Measurements from ENCODE around the gene CAP1. TPM values are rescaled to one million over a fixed set of nuclear protein-coding genes. Genes with fewer than 3 reads are reported as not detected.
"Not testable (repeated sequence)": the region's sequence is repeated elsewhere in the genome, so short reads cannot be mapped to it uniquely, and the experiment has no call there.

The CAP1 gene
- polyA plus RNA-seq, 2 of the 4 experiments (the other 2 are of a cell fraction): 267 to 274 TPM

GRCh38 chr1:40084750-40085149, 44.2 kb downstream of the CAP1 start:
- CTCF ChIA-PET: interaction anchor here (0.6 to 4.6 kb wide), 12 partner anchors 11 to 320 kb away, joined by 3 to 19 read pairs (median 3); no protein-coding TSS in a partner anchor
- ATAC-seq (peak in 1 of 2 experiments; percentile 33; a peak in 1 of 6 replicates), DNase-seq (ENCODE audit: low read depth in 1 of 2, low spot score in 1 of 2) (peak in 1 of 2 experiments; percentile 54)
- FAIRE-seq, H3K4me3 ChIP-seq, H3K4me2 ChIP-seq, H3K27ac ChIP-seq, H3K9me3 ChIP-seq, POLR2A ChIA-PET, H3K4me1 ChIP-seq: not testable (repeated sequence)
- TF ChIP-seq SMC3 (IDR thresholded peaks at IDR 0.05) (peak; percentile 33; the same call in 1 of the 3 replicates), RAD21 (conservative IDR thresholded peaks at IDR 0.05 in 1 of 2, IDR thresholded peaks at IDR 0.05 in 1 of 2) (peak; percentile 35 to 49; a peak in 3 of 5 replicates), CTCF (IDR thresholded peaks at IDR 0.05) (peak; percentile 54)
- 40% methylated on average over 5 of the region's 11 CpGs for WGBS (ENCODE audit: missing lambda C conversion rate)

GRCh38 chr1:40090652-40091355, 50.3 kb downstream of the CAP1 start:
- Histone ChIP-seq H3K9me3 (no peaks in the 10 kb centered on the region), H3K4me3 (no peak overlapping the region), H3K27ac (no peak overlapping the region), H3K4me1 (no peaks in the 10 kb centered on the region), H3K4me2 (no peak overlapping the region)
- ATAC-seq (no peak), DNase-seq (ENCODE audit: low read depth in 1 of 2, low spot score in 1 of 2) (no peak), FAIRE-seq (no peak)
- WGBS (ENCODE audit: missing lambda C conversion rate): 71% methylated on average over 5 of the region's 5 CpGs
- TF ChIP-seq ZC3H11A (IDR thresholded peaks at IDR 0.05) (no peak), JUNB (IDR thresholded peaks at IDR 0.05) (no peak), CEBPB (IDR thresholded peaks at IDR 0.05) (no peak), ATOH8 (CRISPR knock-in tag; IDR thresholded peaks at IDR 0.05; ENCODE audit: low read depth) (no peak), E2F6 (IDR thresholded peaks at IDR 0.05; ENCODE audit: borderline replicate concordance, low read depth) (no peak), NPAS2 (CRISPR knock-in tag; IDR thresholded peaks at IDR 0.05; ENCODE audit: borderline replicate concordance) (no peak), FOSB (CRISPR knock-in tag; IDR thresholded peaks at IDR 0.05) (no peak), GATA3 (IDR thresholded peaks at IDR 0.05; ENCODE audit: borderline replicate concordance) (no peak), EHMT2 (IDR thresholded peaks at IDR 0.05; ENCODE audit: low read depth) (no peak), KDM1A (IDR thresholded peaks at IDR 0.05; ENCODE audit: low read depth) (no peak), NR3C1 (IDR thresholded peaks at IDR 0.05) (no peak)
- POLR2A ChIA-PET: no interaction called here
- CTCF ChIA-PET: interaction anchor here (1.4 to 4.3 kb wide), 2 partner anchors 20 to 248 kb away, joined by 3 to 16 read pairs; no protein-coding TSS in a partner anchor

GRCh38 chr1:40092241-40092640, 51.7 kb downstream of the CAP1 start:
- CTCF ChIA-PET: interaction anchor here (4.3 kb wide), 1 partner anchor 246 kb away, joined by 16 read pairs; no protein-coding TSS in a partner anchor
- no peak for FAIRE-seq
- H3K4me1 ChIP-seq: peaks cover 6% of the 10 kb centered on the region; the same call in 2 of the 3 replicates
- ATAC-seq: no peak
- H3K27ac ChIP-seq: no peak overlapping the region
- no peak overlapping the region for H3K4me3 ChIP-seq
- WGBS (ENCODE audit: missing lambda C conversion rate): 94% methylated on average over 2 of the region's 2 CpGs
- no peak overlapping the region for H3K4me2 ChIP-seq
- no peak for TF ChIP-seq CBX8 (IDR thresholded peaks at IDR 0.05)
- TF ChIP-seq ATOH8 (CRISPR knock-in tag; IDR thresholded peaks at IDR 0.05; ENCODE audit: low read depth): no peak
- TF ChIP-seq RCOR1 (IDR thresholded peaks at IDR 0.05; ENCODE audit: low read depth, low read length): no peak
- POLR2A ChIA-PET: no interaction called here
- no peak for DNase-seq (ENCODE audit: low read depth in 1 of 2, low spot score in 1 of 2)
- no peaks in the 10 kb centered on the region for H3K9me3 ChIP-seq
